AG09309 (cell line): Measurements from ENCODE around the gene TDRD6.
"Not testable (repeated sequence)": the region's sequence is repeated elsewhere in the genome, so short reads cannot be mapped to it uniquely, and the experiment has no call there.

Source experiments
- DNase-seq: peaks from one replicate; pipeline ENCODE4 v3.0.0-alpha.2; 2010; ENCODE audit warnings: low read depth
- H3K4me3 ChIP-seq: 2 replicates; pipeline ENCODE4 v1.5.1; 2011; ENCODE audit warnings: mild to moderate bottlenecking, low read depth, low read length, moderate library complexity; ENCODE audit not compliant: control insufficient read depth
- TF ChIP-seq, protein P1 (sequence below): IDR thresholded peaks from 2 replicates; pipeline ENCODE4 v1.5.1; 2011; ENCODE audit warnings: mild to moderate bottlenecking, low read depth, low read length, inconsistent platforms; ENCODE audit not compliant: insufficient read depth, control insufficient read depth; ENCODE audit errors: missing control alignments

The TDRD6 gene

DNA sequence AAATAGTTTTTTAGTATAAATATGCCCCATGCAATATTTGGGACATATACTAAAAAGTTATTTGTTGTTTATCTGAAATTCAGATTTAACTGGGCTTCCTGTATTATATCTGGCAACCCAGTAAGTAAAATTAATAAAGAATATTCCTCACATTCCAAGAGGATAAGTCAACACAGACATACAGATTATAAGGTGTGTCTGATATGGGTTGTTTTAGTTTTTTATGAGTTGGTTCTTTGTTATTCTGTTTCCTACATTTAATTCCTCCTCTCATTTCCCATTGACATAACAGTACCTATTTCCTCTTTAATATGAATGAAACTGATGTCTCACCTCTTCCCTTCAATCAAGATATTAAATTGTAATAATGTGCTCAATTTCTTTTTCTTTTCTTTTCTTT is 49.2 kb downstream of the TDRD6 start:
- H3K4me3 ChIP-seq = no peak overlapping the region
- TF ChIP-seq, protein P1, sequence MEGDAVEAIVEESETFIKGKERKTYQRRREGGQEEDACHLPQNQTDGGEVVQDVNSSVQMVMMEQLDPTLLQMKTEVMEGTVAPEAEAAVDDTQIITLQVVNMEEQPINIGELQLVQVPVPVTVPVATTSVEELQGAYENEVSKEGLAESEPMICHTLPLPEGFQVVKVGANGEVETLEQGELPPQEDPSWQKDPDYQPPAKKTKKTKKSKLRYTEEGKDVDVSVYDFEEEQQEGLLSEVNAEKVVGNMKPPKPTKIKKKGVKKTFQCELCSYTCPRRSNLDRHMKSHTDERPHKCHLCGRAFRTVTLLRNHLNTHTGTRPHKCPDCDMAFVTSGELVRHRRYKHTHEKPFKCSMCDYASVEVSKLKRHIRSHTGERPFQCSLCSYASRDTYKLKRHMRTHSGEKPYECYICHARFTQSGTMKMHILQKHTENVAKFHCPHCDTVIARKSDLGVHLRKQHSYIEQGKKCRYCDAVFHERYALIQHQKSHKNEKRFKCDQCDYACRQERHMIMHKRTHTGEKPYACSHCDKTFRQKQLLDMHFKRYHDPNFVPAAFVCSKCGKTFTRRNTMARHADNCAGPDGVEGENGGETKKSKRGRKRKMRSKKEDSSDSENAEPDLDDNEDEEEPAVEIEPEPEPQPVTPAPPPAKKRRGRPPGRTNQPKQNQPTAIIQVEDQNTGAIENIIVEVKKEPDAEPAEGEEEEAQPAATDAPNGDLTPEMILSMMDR = no peak
- DNase-seq = no peak

DNA sequence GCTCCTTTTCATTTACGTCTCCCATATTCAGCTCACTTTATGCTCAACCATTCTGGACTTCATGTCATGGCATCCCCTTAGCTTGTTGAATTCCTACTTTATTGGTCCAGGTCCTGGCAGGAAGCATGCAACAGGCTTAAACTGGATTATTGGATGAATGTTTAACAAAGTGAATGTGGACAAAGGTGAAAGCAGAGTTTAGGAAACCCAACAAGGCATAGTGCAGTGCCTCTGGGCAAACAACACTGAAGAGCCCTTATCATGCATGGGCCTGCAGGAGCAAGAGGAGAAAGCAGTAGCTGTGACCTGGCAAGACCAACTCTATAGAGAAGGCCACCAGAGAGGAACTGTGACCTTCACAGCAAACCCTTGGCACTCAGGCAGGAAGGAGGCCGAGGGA is 53.8 kb downstream of the TDRD6 start:
- TF ChIP-seq, protein P1 = no peak
- H3K4me3 ChIP-seq = no peak overlapping the region
- no peak for DNase-seq

GRCh38 chr6:46741910-46742309 is 54.2 kb downstream of the TDRD6 start:
- DNase-seq = no peak
- no peak overlapping the region for H3K4me3 ChIP-seq
- TF ChIP-seq, protein P1 = no peak

GRCh38 chr6:46743425-46744158 is 55.9 kb downstream of the TDRD6 start:
- DNase-seq = no peak
- no peak overlapping the region for H3K4me3 ChIP-seq
- TF ChIP-seq, protein P1 = no peak

DNA sequence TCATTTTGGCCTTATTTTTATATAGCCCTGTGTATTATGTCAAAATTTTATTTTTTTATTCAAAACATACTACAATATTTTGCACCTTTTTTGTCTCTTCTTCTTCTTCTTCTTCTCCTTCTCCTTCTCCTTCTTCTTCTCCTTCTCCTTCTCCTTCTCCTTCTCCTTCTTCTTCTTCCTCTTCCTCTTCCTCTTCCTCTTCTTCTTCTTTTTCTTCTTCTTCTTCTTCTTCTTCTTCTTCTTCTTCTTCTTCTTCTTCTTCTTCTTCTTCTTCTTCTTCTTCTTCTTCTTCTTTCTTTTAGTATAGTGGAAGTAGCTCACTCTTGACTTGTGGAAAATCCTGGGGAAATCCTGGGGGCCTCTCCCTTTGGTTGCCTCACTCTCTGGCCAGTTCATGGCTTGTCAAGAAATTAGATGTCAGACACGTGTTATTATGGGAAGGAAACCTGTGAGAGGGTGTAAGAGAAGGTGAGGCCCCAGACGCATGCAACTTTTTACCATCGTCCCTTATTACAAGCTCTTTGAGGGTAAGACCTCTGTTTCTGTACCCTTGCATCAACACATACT is 56.6 kb downstream of the TDRD6 start:
- not testable (repeated sequence) for DNase-seq, H3K4me3 ChIP-seq

- TF ChIP-seq, protein P1 = no peak
- DNase-seq = no peak
- no peak overlapping the region for H3K4me3 ChIP-seq
These were observed 58.3 kb downstream of the TDRD6 start for GRCh38 chr6:46745973-46746372.

DNA sequence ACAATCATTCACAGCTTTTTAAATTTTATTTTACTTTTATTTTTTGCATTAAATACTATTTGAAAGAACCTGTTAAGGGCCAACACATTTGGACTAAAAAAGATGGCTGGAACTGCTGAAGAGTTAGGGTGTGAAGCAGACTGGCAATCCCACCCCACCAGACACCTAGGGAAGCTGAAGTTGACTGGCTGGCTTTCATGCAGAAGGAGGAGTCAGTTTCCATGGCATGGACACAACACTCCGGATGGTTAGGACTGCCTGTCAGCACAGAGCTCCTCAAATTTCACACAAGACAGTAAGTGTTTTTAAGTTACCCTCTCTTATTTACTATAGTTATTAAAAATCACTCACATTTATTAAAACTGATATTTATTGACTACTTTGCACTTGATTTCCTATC is 59.0 kb downstream of the TDRD6 start, which contains the start of gene ANKRD66:
Gene ANKRD66 (plus strand): TSS at position 238 of the 400 bp plus-strand sequence. CDS start 5,016 bp downstream, outside the sequence.
- H3K4me3 ChIP-seq = no peak within 1 kb of the TSS
- no peak for DNase-seq
- TF ChIP-seq, protein P1 = no peak
